GM12875 (cell line): ENCODE data around the gene MLPH.

Source experiments
- H3K4me3 ChIP-seq: one replicate; pipeline ENCODE4 v1.5.1; 2011; ENCODE audit warnings: low read depth, low read length, control low read depth
- TF ChIP-seq, protein P1 (sequence below): IDR thresholded peaks from 2 replicates; pipeline ENCODE4 v1.5.1; 2011; ENCODE audit warnings: low read depth, mild to moderate bottlenecking, control low read depth, inconsistent platforms, low read length, moderate library complexity, borderline replicate concordance; ENCODE audit not compliant: insufficient read depth

MLPH gene

GRCh38 chr2:237492137-237492890, 5.3 kb downstream of the MLPH start:
- TF ChIP-seq, protein P1, sequence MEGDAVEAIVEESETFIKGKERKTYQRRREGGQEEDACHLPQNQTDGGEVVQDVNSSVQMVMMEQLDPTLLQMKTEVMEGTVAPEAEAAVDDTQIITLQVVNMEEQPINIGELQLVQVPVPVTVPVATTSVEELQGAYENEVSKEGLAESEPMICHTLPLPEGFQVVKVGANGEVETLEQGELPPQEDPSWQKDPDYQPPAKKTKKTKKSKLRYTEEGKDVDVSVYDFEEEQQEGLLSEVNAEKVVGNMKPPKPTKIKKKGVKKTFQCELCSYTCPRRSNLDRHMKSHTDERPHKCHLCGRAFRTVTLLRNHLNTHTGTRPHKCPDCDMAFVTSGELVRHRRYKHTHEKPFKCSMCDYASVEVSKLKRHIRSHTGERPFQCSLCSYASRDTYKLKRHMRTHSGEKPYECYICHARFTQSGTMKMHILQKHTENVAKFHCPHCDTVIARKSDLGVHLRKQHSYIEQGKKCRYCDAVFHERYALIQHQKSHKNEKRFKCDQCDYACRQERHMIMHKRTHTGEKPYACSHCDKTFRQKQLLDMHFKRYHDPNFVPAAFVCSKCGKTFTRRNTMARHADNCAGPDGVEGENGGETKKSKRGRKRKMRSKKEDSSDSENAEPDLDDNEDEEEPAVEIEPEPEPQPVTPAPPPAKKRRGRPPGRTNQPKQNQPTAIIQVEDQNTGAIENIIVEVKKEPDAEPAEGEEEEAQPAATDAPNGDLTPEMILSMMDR = no peak
- H3K4me3 ChIP-seq = no peak overlapping the region

DNA sequence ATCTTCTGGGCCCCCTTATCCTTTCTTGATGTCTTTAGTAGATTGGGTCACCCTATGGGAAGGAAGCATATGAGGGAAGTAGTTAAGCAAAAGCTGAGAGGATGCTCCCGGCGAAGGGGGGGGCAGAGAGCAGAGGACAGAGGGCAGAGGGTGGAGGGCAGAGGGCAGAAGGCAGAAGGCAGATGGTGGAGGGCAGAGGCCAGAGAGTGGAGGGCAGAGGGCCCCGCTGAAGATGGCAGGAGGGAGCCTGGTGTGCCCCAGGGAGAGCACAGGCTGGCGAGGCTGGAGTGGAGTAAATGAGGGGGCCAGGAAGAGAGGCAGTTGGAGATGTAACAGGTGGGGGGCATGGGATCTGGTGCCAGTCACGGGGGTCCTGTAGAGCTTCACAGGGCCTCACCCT, 7.0 kb downstream of the MLPH start:
- no peak overlapping the region for H3K4me3 ChIP-seq
- TF ChIP-seq, protein P1 = no peak

DNA sequence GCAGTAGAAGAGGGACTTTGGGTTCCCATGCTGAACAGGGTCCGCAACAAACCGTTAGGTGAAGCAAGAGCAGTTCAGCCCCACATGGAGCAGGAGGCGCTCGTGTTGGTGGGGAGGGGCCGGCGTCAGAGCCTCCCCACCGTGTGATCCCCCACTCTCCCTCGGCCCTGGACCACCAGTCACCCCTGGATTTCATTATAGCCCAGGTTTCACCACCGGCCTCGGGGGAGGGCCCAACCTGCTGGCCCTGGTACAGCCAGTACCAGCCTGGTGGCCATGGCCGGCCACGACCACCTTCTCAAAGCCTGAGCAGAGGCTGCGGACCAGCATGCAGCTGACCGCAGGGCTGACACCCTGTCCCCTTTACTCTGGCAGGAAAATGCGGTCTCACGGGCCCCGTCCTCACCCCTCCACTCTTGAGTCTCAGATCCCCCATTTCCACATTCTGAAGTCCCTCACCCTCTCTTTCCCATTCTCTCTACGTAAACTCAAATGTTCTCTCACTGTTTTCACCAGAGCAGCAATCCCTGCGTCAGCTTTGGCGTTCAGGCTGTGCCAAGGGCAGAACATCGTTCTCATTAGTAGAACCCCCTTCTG, 8.6 kb downstream of the MLPH start:
- no peak overlapping the region for H3K4me3 ChIP-seq
- TF ChIP-seq, protein P1 = no peak

DNA sequence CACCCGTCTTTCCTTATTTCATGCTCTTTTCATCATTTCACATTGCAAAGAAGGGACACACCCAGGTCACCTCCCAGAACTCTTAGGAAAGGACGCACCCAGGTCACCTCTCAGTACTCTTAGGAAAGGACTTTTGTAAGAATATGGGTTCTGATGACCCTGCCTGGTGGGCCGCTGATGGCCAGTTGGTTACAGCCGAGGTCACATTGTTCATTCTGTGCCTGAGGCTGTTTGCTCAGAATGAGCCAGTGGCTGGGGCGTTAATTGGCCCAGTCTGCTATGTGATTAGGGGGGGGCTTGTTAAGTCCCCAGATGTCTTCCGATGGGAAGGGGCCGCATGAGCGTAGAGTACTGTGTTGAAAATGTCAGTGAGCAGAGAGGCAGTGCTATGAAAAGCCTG, 9.4 kb downstream of the MLPH start:
- TF ChIP-seq, protein P1 = no peak

GRCh38 chr2:237497009-237497837, 10.2 kb downstream of the MLPH start:
- TF ChIP-seq, protein P1 = no peak
- no peak overlapping the region for H3K4me3 ChIP-seq

More for the DNA sequence above, 9.4 kb downstream of the MLPH start:
- H3K4me3 ChIP-seq = no peak overlapping the region

- no peak overlapping the region for H3K4me3 ChIP-seq
Measured at GRCh38 chr2:237497838-237498186, 10.8 kb downstream of the MLPH start.

More at GRCh38 chr2:237497838-237498186, 10.8 kb downstream of the MLPH start:
- TF ChIP-seq, protein P1 = no peak
